HUES6 (cell line): Measurements from ENCODE around the gene MIDN.
"Not testable (repeated sequence)": the region's sequence is repeated elsewhere in the genome, so short reads cannot be mapped to it uniquely, and the experiment has no call there.

Experiments used
- H3K27ac ChIP-seq: 2 replicates; pipeline ENCODE4 v1.7.0; 2013; ENCODE audit warnings: low read depth, mild to moderate bottlenecking, low read length, inconsistent platforms
- H3K27me3 ChIP-seq: 2 replicates; pipeline ENCODE4 v1.6.1; 2013; ENCODE audit warnings: low read length; ENCODE audit not compliant: control insufficient read depth, insufficient read depth
- H3K36me3 ChIP-seq: 2 replicates; pipeline ENCODE4 v1.6.1; 2013; ENCODE audit warnings: low read length; ENCODE audit not compliant: control insufficient read depth, insufficient read depth
- H3K4me1 ChIP-seq: 2 replicates; pipeline ENCODE4 v1.6.1; 2013; ENCODE audit warnings: low read length; ENCODE audit not compliant: control insufficient read depth, insufficient read depth
- H3K4me3 ChIP-seq: 2 replicates; pipeline ENCODE4 v1.5.1; 2013; ENCODE audit warnings: low read depth, low read length
- H3K9ac ChIP-seq: one replicate; pipeline ENCODE4 v1.6.1; 2013; ENCODE audit warnings: mild to moderate bottlenecking, low read length
- H3K9me3 ChIP-seq: 2 replicates; pipeline ENCODE4 v1.6.1; 2013; ENCODE audit warnings: low read depth, low read length; ENCODE audit not compliant: control insufficient read depth, insufficient read depth

MIDN gene

DNA sequence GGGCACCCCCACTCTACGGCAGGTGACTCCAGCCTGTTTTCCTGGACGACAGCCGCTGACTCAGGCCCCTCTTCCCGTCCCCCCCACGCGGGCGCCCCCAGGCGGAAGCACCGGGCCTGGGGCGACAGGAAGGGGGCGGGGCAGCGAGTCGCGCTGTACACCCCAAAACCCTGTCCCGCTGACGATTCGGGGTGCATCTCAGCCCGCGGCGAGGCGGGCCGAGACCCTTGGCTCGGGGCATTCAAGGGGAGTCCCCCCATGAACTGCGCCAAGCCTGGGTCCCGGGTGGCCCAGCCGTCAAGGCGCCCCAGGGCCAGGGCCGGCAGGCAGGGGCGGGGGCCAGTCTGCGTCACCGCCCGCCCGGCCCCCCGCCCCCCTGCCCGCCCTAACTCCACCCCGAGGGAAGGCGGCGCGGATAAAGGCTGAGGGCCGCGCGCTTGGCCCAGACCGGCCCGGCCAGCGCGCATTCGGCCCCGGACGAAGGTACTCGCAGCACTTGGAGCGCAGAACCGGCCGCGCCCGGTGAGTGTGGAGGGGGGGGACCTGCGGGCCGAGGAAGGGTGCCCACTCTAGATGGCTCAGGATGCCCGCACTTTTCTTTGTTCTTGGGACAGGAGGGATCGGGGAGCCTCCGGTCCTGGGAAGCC, at the start of gene MIDN:
TSS of gene MIDN (plus strand) at position 445 of the 647 bp plus-strand sequence. CDS start 1,714 bp downstream, outside the sequence.
- Histone ChIP-seq H3K27ac (peak within 1 kb of the TSS; percentile 97), H3K4me1 (peaks cover 17% of the 10 kb centered on the region), H3K4me3 (peak within 1 kb of the TSS; percentile 80), H3K9ac (peak within 1 kb of the TSS; percentile 92), H3K36me3 (peaks cover 21% of the 10 kb centered on the region), H3K9me3 (no peaks in the 10 kb centered on the region), H3K27me3 (no peaks in the 10 kb centered on the region)

- no peak overlapping the region for H3K27ac ChIP-seq
- no peaks in the 10 kb centered on the region for H3K9me3 ChIP-seq
- H3K4me1 ChIP-seq: no peaks in the 10 kb centered on the region
- H3K9ac ChIP-seq: no peak overlapping the region
- no peak overlapping the region for H3K4me3 ChIP-seq
- no peaks in the 10 kb centered on the region for H3K36me3 ChIP-seq
- H3K27me3 ChIP-seq: no peaks in the 10 kb centered on the region
These were observed 48.9 kb upstream of the MIDN start for GRCh38 chr19:1199531-1199930.

DNA sequence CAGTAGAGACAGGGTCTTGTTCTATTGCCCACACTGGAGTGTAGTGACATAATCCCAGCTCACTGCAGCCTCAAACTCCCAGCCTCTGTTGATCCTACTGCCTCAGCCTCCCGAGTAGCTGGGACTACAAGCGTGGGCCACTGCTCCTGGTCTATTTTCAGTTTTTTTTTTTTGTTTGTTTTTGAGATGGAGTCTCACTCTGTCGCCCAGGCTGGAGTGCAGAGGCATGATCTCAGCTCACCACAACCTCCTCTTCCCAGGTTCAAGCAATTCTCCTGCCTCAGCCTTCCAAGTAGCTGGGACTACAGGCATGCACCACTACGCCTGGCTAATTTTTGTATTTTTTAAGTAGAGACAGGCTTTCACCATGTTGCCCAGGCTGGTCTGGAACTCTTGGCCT, 47.8 kb upstream of the MIDN start:
- not testable (repeated sequence) for H3K4me1 ChIP-seq, H3K9me3 ChIP-seq, H3K27ac ChIP-seq, H3K9ac ChIP-seq, H3K27me3 ChIP-seq, H3K4me3 ChIP-seq, H3K36me3 ChIP-seq

DNA sequence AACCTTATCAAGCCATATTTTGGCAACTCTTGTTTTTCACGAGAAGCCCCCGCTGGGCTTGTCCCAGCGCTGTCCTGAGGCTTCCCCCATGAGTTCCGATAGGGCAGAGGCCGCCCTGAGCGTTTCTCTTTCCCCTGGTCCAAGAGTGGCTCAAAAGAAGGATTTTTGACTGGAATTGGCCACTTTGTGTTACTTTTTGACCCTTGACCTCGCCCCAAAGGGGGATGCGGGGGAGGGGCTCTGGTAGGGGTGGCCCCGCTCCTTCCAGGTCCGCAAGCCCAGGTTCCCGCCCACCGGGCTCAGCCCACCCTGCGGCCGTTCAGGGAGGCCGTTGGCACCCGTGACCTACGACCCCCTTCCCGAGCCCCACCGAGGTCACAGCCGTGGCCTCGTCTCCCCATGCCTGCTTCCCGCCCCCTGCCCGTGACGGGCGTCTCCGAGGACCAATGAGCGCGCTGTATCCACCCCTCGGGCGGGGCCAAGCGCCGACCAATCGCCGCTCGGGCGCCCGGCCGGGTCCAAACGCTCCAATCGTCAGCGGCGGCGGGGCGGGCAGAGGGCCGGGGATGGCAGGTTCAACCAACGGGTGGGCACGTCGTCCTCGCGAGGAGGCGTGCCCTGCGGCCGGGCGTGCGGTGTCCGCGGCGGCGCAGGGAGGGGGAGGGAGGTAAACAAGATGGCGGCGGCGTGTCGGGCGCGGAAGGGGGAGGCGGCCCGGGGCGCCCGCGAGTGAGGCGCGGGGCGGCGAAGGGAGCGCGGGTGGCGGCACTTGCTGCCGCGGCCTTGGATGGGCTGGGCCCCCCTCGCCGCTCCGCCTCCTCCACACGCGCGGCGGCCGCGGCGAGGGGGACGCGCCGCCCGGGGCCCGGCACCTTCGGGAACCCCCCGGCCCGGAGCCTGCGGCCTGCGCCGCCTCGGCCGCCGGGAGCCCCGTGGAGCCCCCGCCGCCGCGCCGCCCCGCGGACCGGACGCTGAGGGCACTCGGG, 43.0 kb upstream of the MIDN start, which contains the start of gene STK11:
TSS of gene STK11 (plus strand) at position 665 of the 986 bp plus-strand sequence. CDS start 1,136 bp downstream, outside the sequence.
- Histone ChIP-seq H3K27me3 (no peaks in the 10 kb centered on the region), H3K4me1 (peaks cover 13% of the 10 kb centered on the region), H3K27ac (peak within 1 kb of the TSS; percentile 85), H3K9ac (peak within 1 kb of the TSS; percentile 91), H3K36me3 (peaks cover 7% of the 10 kb centered on the region), H3K4me3 (peak within 1 kb of the TSS; percentile 98), H3K9me3 (no peaks in the 10 kb centered on the region)

DNA sequence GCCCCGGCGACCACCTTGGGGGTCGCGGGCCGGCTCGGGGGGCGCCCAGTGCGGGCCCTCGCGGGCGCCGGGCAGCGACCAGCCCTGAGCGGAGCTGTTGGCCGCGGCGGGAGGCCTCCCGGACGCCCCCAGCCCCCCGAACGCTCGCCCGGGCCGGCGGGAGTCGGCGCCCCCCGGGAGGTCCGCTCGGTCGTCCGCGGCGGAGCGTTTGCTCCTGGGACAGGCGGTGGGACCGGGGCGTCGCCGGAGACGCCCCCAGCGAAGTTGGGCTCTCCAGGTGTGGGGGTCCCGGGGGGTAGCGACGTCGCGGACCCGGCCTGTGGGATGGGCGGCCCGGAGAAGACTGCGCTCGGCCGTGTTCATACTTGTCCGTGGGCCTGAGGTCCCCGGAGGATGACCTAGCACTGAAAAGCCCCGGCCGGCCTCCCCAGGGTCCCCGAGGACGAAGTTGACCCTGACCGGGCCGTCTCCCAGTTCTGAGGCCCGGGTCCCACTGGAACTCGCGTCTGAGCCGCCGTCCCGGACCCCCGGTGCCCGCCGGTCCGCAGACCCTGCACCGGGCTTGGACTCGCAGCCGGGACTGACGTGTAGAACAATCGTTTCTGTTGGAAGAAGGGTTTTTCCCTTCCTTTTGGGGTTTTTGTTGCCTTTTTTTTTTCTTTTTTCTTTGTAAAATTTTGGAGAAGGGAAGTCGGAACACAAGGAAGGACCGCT, 42.1 kb upstream of the MIDN start:
- peak overlapping the region; percentile 91 for H3K9ac ChIP-seq
- H3K9me3 ChIP-seq: no peaks in the 10 kb centered on the region
- H3K4me1 ChIP-seq: peaks cover 13% of the 10 kb centered on the region
- H3K36me3 ChIP-seq: peaks cover 11% of the 10 kb centered on the region
- H3K27ac ChIP-seq: peak overlapping the region; percentile 33; the same call in 1 of the 2 replicates
- no peaks in the 10 kb centered on the region for H3K27me3 ChIP-seq
- H3K4me3 ChIP-seq: peak overlapping the region; percentile 98

DNA sequence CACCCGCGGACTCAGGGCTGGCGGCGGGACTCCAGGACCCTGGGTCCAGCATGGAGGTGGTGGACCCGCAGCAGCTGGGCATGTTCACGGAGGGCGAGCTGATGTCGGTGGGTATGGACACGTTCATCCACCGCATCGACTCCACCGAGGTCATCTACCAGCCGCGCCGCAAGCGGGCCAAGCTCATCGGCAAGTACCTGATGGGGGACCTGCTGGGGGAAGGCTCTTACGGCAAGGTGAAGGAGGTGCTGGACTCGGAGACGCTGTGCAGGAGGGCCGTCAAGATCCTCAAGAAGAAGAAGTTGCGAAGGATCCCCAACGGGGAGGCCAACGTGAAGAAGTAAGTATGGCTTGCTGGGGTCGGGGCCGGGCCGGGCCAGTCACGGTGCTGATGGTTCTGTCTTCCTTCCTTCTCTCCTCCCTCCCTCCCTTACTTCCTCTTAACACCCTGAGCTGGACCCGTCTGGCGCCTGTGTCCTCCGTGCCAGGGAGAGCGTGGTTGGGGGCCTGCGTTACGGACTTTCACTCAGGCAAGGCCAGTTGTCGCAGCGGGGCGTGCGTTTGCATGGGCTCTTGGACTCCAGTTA, 41.4 kb upstream of the MIDN start:
- peaks cover 20% of the 10 kb centered on the region for H3K4me1 ChIP-seq
- no peaks in the 10 kb centered on the region for H3K27me3 ChIP-seq
- peak overlapping the region; percentile 91 for H3K9ac ChIP-seq
- no peaks in the 10 kb centered on the region for H3K9me3 ChIP-seq
- peak overlapping the region; percentile 33; the same call in 1 of the 2 replicates for H3K27ac ChIP-seq
- H3K36me3 ChIP-seq: peaks cover 11% of the 10 kb centered on the region
- peak overlapping the region; percentile 98 for H3K4me3 ChIP-seq

- not testable (repeated sequence) for H3K4me3 ChIP-seq, H3K27ac ChIP-seq, H3K27me3 ChIP-seq, H3K9me3 ChIP-seq, H3K9ac ChIP-seq
- Histone ChIP-seq H3K4me1 (peaks cover 26% of the 10 kb centered on the region), H3K36me3 (peaks cover 20% of the 10 kb centered on the region)
These were observed 39.6 kb upstream of the MIDN start for GRCh38 chr19:1208830-1209229.

- Histone ChIP-seq H3K4me3 (no peak overlapping the region), H3K36me3 (peaks cover 20% of the 10 kb centered on the region), H3K4me1 (peaks cover 36% of the 10 kb centered on the region), H3K27me3 (no peaks in the 10 kb centered on the region), H3K9me3 (no peaks in the 10 kb centered on the region), H3K27ac (peak overlapping the region; percentile 29; the same call in 1 of the 2 replicates), H3K9ac (no peak overlapping the region)
These were observed 38.2 kb upstream of the MIDN start for GRCh38 chr19:1210227-1210538.

GRCh38 chr19:1211494-1212234, 36.7 kb upstream of the MIDN start:
- Histone ChIP-seq H3K36me3 (peaks cover 20% of the 10 kb centered on the region), H3K4me1 (peaks cover 42% of the 10 kb centered on the region), H3K9me3 (no peaks in the 10 kb centered on the region), H3K4me3 (no peak overlapping the region), H3K27ac (no peak overlapping the region), H3K27me3 (no peaks in the 10 kb centered on the region), H3K9ac (no peak overlapping the region)
